ENCODE results near the gene LCN12. TPM values are rescaled to one million over a fixed set of nuclear protein-coding genes. Genes with fewer than 3 reads are reported as not detected.

Gene LCN12
- under 1 TPM in 1 of 2 donors, not detected in 1; 0.27 TPM for total RNA-seq

GRCh38 chr9:136951541-136952320 is at the start of gene LCN12:
LCN12 (plus strand) TSS chr9:136952273; CDS start chr9:136952328, 55 bp downstream.
- H3K36me3 ChIP-seq, result no peaks in the 10 kb centered on the region
- TF ChIP-seq CTCF (IDR thresholded peaks at IDR 0.05), result no peak
- no peak within 1 kb of the TSS for H3K4me3 ChIP-seq
- H3K27ac ChIP-seq, result no peak within 1 kb of the TSS
- DNase-seq (ENCODE audit: low spot score), result no peak
- no peak for ATAC-seq (ENCODE audit: insufficient number of reproducible peaks, low FRiP score, low read depth)
- no peaks in the 10 kb centered on the region for H3K27me3 ChIP-seq (replicated peaks; ENCODE audit: insufficient read depth)
- H3K9me3 ChIP-seq, result no peaks in the 10 kb centered on the region
- peaks cover 11 to 26% of the 10 kb centered on the region in 2 donors for H3K4me1 ChIP-seq (ENCODE audit: control insufficient read depth in 1 of 2, low read depth in 2 of 2)

- Histone ChIP-seq H3K4me3 (peak overlapping the region; percentile 54), H3K36me3 (no peaks in the 10 kb centered on the region), H3K4me1 (ENCODE audit: control insufficient read depth in 1 of 2, low read depth in 2 of 2) (peaks cover 18 to 40% of the 10 kb centered on the region in 2 donors), H3K27me3 (replicated peaks; ENCODE audit: insufficient read depth) (no peaks in the 10 kb centered on the region), H3K27ac (peak overlapping the region; percentile 70 to 77), H3K9me3 (no peaks in the 10 kb centered on the region)
- ATAC-seq (ENCODE audit: insufficient number of reproducible peaks, low FRiP score, low read depth) (peak; percentile 28), DNase-seq (ENCODE audit: low spot score) (no peak)
- TF ChIP-seq CTCF (IDR thresholded peaks at IDR 0.05), result no peak
Measured at GRCh38 chr9:136903041-136903554, 49.0 kb upstream of the LCN12 start.

GRCh38 chr9:136906266-136906665 is 45.8 kb upstream of the LCN12 start:
- no peak for DNase-seq (ENCODE audit: low spot score)
- H3K36me3 ChIP-seq, result peaks cover 13% of the 10 kb centered on the region
- no peak for TF ChIP-seq CTCF (IDR thresholded peaks at IDR 0.05)

GRCh38 chr9:136907011-136907914 is 44.8 kb upstream of the LCN12 start:
- no peaks in the 10 kb centered on the region for H3K27me3 ChIP-seq (replicated peaks; ENCODE audit: insufficient read depth)
- H3K36me3 ChIP-seq, result peaks cover 15% of the 10 kb centered on the region
- no peak overlapping the region for H3K27ac ChIP-seq
- H3K9me3 ChIP-seq, result no peaks in the 10 kb centered on the region
- no peak for ATAC-seq (ENCODE audit: insufficient number of reproducible peaks, low FRiP score, low read depth)
- no peak for TF ChIP-seq CTCF (IDR thresholded peaks at IDR 0.05)
- peaks cover 12 to 18% of the 10 kb centered on the region in 2 donors for H3K4me1 ChIP-seq (ENCODE audit: control insufficient read depth in 1 of 2, low read depth in 2 of 2)
- no peak for DNase-seq (ENCODE audit: low spot score)
- no peak overlapping the region for H3K4me3 ChIP-seq

More at GRCh38 chr9:136906266-136906665, 45.8 kb upstream of the LCN12 start:
- no peaks in the 10 kb centered on the region for H3K9me3 ChIP-seq
- H3K4me3 ChIP-seq, result no peak overlapping the region
- no peak for ATAC-seq (ENCODE audit: insufficient number of reproducible peaks, low FRiP score, low read depth)
- H3K27me3 ChIP-seq (replicated peaks; ENCODE audit: insufficient read depth), result no peaks in the 10 kb centered on the region
- H3K4me1 ChIP-seq (ENCODE audit: control insufficient read depth in 1 of 2, low read depth in 2 of 2), result peaks cover 18 to 28% of the 10 kb centered on the region in 2 donors
- H3K27ac ChIP-seq, result no peak overlapping the region
